Subcutaneous adipose tissue (tissue), 4 donors: ENCODE data around the gene NOL3. TPM values are rescaled to one million over a fixed set of nuclear protein-coding genes. Genes with fewer than 3 reads are reported as not detected.

Experiments
- total RNA-seq, 4 donors: library from RNA; depleted of rRNA; stranded (reverse); fragments of >200 nt; gene quantifications; one replicate each; pipeline ENCODE4 v1.1.0, GENCODE V29; 2016
- TF ChIP-seq, protein P1 (sequence below): fragments of 450-650 bp; IDR thresholded peaks from one replicate; pipeline ENCODE4 v1.5.1; 2016; ENCODE audit warnings: low read depth, mild to moderate bottlenecking, control low read depth, antibody characterized with exemption, moderate library complexity

The NOL3 gene
- total RNA-seq, 4 donors from 2014 or later = 22.9 to 106 (median 57.4) TPM

GRCh38 chr16:67193536-67193935 is 23.2 kb downstream of the NOL3 start:
- TF ChIP-seq, protein P1, sequence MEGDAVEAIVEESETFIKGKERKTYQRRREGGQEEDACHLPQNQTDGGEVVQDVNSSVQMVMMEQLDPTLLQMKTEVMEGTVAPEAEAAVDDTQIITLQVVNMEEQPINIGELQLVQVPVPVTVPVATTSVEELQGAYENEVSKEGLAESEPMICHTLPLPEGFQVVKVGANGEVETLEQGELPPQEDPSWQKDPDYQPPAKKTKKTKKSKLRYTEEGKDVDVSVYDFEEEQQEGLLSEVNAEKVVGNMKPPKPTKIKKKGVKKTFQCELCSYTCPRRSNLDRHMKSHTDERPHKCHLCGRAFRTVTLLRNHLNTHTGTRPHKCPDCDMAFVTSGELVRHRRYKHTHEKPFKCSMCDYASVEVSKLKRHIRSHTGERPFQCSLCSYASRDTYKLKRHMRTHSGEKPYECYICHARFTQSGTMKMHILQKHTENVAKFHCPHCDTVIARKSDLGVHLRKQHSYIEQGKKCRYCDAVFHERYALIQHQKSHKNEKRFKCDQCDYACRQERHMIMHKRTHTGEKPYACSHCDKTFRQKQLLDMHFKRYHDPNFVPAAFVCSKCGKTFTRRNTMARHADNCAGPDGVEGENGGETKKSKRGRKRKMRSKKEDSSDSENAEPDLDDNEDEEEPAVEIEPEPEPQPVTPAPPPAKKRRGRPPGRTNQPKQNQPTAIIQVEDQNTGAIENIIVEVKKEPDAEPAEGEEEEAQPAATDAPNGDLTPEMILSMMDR = no peak

GRCh38 chr16:67194260-67194659 is 23.9 kb downstream of the NOL3 start:
- TF ChIP-seq, protein P1 = no peak

- TF ChIP-seq, protein P1 = no peak
Measured at GRCh38 chr16:67195676-67196075, 25.3 kb downstream of the NOL3 start.

DNA sequence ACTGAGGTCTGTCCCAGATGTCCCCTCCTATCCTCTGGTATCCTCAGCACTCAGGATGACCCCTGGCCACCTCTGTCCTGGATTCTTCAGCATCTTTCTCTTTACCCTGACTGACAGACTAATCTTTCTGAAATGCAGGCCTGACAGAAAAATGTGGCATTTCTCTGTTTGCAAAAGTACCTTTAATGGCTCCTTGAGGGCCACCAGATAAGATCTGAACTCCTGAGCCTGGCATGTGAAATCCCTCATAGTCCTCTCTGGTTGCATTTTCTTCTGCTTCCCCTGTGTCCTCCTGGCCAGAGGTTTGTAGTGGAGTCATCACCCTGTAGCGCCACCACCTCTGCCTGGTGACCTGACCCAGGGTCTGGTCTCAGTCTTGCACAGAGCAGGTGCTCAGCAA is 26.5 kb downstream of the NOL3 start:
- TF ChIP-seq, protein P1 = no peak

DNA sequence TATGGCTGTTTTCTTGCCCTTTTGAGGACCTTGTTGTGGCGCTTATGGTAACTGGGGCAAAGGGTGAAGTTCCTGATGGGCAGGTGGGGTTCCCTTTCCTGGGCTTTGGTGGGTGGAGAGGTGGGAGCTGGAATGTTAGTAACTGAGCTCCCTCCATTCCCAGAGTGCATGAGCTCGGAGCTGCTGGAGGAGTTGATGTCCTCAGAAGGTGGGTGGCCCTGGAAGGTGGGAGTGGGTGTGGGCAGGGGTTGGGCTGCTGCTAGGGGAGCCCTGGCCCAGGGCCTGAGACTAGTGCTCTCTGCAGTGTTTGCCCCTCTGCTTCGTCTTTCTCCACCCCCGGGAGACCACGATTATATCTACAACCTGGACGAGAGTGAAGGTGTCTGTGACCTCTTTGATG is 27.4 kb downstream of the NOL3 start:
- TF ChIP-seq, protein P1 = no peak

- TF ChIP-seq, protein P1 = no peak
Measured at GRCh38 chr16:67198238-67198734, 27.9 kb downstream of the NOL3 start.

DNA sequence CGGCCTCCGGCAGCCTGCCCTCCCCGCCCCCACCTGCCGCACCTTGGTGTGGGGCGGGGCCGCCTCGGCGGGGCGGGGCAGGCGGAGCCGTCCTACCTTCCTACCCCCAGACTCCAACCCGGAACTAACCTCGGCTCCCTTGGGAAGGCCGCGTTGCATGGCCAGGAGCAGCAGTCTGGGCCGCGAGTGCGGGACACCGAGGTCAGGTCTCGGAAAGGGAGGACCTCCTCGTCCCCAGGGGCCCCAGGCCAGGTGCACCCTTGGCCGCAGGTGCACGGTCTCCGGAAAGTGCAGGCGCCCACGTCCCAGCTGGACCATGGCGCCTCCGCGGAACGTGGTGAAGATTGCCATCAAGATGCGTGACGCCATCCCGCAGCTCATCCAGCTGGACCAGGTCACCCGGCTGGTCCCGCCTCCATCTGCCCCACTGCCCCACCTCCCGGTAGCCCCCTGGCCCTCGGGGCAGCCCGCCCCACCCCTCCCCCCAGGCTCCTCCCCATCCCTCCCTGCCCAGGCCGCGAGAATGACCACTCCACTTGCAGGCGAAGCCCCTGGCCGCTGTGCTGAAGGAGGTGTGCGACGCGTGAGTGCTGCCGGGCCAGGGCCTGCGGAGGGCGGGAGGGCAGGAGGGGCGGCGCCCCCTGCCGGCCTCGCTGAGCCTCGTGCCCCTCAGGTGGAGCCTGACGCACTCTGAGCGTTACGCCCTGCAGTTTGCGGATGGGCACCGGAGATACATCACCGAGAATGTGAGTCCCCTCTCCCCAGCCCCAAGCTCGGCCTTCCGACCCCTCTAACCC is 28.9 kb downstream of the NOL3 start, which contains the start of gene ELMO3:
Gene ELMO3 (plus strand): TSS at position 121 of the 797 bp plus-strand sequence. CDS start 196 bp downstream, at position 317.
- TF ChIP-seq, protein P1 = no peak
